Esophagus muscularis mucosa (tissue), 4 donors: ENCODE data around the gene PLEKHG3.

ENCODE experiments used
- EP300 ChIP-seq: sonication (generic); formaldehyde crosslinking; IDR thresholded peaks from one replicate; pipeline ENCODE4 v1.6.1; 2017; ENCODE audit warnings: antibody characterized with exemption
- POLR2A ChIP-seq: fragments of 450-650 bp; IDR thresholded peaks from one replicate; pipeline ENCODE4 v1.6.1; 2017; ENCODE audit warnings: antibody characterized with exemption, moderate library complexity, mild to moderate bottlenecking, low read depth
- POLR2AphosphoS5 ChIP-seq, 2 donors: sonication (generic); formaldehyde crosslinking; IDR thresholded peaks; one replicate each; pipeline ENCODE4 v1.6.1; 2017; ENCODE audit warnings: antibody characterized with exemption in 2 of 2
- TF ChIP-seq, protein P1 (sequence below), 3 experiments: fragments of 200-600 bp in 2 of 3; fragments of 450-650 bp in 1 of 3; sonication (generic) in 2 of 3; IDR thresholded peaks; one replicate each; pipeline ENCODE4 v1.5.1; 2017 to 2019; ENCODE audit warnings: antibody characterized with exemption in 3 of 3, mild to moderate bottlenecking in 2 of 3, moderate library complexity in 1 of 3

DNA sequence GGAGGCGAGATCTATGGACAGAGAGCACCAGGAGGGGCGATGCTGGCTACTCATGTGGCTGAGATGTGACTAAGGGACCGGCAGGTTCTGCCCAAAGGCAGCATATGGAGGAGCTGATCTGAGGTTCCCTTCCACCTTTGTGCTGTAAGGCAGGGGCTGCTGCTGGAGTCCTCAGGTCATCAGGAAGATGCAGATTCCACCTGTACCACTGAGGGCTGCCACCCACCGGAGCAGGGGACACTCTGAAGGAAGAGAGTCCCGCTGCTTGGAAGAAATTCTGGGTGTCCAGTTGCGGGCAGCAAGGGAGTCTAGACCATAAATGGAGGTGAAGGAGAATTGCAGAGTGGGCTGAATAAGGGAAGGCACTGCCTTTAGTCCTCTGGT, 55.3 kb downstream of the PLEKHG3 start:
- TF ChIP-seq POLR2A: no peak
- TF ChIP-seq, protein P1, sequence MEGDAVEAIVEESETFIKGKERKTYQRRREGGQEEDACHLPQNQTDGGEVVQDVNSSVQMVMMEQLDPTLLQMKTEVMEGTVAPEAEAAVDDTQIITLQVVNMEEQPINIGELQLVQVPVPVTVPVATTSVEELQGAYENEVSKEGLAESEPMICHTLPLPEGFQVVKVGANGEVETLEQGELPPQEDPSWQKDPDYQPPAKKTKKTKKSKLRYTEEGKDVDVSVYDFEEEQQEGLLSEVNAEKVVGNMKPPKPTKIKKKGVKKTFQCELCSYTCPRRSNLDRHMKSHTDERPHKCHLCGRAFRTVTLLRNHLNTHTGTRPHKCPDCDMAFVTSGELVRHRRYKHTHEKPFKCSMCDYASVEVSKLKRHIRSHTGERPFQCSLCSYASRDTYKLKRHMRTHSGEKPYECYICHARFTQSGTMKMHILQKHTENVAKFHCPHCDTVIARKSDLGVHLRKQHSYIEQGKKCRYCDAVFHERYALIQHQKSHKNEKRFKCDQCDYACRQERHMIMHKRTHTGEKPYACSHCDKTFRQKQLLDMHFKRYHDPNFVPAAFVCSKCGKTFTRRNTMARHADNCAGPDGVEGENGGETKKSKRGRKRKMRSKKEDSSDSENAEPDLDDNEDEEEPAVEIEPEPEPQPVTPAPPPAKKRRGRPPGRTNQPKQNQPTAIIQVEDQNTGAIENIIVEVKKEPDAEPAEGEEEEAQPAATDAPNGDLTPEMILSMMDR (IDR thresholded peaks at IDR 0.05): no peak
- TF ChIP-seq POLR2AphosphoS5 (IDR thresholded peaks at IDR 0.05): no peak
- TF ChIP-seq EP300: no peak
